Occipital lobe (tissue), 2 donors: ENCODE results near the gene CRYBA1. TPM values are rescaled to one million over a fixed set of nuclear protein-coding genes. Genes with fewer than 3 reads are reported as not detected.
"Not testable (repeated sequence)": the region's sequence is repeated elsewhere in the genome, so short reads cannot be mapped to it uniquely, and the experiment has no call there.

Experiments
- DNase-seq: peaks from one replicate; lab custom pipeline; 2025; lab: John Stamatoyannopoulos, UW
- total RNA-seq: library from RNA; depleted of rRNA; stranded (reverse); fragments of >200 nt; gene quantifications from one replicate; pipeline ENCODE4 v1.2.3, GENCODE V29; 2014

The CRYBA1 gene, protein sequence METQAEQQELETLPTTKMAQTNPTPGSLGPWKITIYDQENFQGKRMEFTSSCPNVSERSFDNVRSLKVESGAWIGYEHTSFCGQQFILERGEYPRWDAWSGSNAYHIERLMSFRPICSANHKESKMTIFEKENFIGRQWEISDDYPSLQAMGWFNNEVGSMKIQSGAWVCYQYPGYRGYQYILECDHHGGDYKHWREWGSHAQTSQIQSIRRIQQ
- total RNA-seq: not detected

- no peak for DNase-seq
Measured at GRCh38 chr17:29246628-29247027, at the start of gene CRYBA1. TSS of gene CRYBA1 (plus strand) at chr17:29246859. CDS start at chr17:29246864, 5 bp downstream.

DNA sequence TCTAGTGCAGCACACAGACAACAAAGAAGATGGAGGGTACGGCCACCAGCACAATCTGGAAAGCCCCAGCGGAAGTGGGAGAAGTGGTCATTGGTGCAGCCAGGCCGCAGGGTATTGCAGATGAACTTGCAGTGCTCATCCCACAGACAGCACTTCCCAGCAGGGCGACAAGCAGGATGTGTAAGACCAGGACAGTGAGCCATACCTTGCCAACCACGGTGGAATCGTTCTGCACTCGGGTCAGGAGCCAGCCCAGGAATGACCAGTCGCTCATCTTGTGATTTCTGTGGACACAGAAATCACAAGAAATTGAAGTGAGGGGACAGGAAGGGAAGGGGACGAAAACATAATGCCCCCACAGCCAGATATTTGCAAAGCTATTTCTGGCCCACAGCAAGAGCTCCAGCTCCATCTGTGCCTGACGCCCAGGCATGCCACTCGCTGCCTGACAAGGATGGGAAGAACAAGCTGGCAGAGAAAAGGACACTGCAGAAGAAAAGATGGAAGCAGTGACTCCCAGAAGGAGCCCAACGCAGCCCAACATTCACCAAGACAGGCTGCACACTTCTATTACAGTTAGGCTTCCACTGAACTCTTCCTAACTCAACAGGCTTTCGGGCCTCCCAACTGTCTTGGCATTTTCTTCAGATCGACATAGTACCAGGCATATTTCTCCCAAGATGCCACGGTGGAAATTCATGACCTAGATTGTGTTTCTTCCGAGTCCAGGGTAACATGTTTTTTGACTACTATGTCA, 49.0 kb upstream of the CRYBA1 start:
- DNase-seq: no peak

DNA sequence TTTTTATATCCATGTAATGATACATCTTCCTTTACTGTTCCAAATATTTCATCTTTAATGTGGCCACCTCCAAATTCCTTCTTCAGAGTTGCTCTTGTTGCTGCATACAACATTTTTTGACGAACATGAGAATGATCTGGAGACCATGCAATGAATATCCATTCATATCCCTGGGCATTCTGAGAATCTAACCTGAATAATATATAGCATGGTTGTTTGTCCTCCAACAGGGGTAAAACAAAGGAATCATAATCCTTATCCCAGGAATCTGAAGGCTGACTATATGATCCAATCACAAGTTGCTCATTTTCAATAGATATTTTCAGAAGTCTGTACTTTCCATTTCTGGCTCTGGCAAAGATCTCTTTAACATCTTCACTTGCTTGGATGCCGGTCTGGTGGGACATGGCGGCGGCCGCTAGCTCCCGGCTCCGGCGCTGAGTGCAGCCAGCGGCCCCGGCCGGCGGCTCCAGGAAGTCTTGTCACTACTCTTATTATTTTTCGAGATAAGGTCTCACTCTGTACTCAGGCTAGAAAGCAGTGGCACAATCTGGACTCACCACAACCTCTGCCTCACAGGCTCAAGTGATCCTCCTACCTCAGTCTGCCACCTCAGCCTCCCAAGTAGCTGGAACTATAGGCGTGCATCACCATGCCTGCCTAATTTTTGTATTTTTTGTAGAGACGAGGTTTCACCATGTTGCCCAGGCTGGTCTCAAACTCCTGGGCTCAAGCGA, 42.4 kb upstream of the CRYBA1 start:
- DNase-seq: not testable (repeated sequence)

DNA sequence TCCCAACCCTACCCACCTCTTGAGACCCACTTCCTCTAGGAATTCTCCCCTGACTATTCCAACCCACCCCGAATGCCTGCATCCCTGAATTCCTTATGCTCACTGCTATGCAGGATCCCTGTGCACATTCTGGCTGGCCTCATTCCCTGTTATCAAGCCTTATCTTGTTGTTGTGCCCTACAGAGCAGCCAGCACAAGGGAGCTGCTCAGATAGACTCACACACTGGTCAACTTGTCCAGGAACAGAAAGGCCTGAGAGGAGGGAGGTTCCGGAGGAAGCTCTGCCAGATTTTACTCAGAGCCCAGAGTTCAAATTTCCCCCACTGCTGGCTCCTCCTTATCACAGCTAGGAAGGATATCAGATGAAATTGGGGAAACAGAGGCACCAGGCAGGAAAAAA, 41.6 kb upstream of the CRYBA1 start:
- DNase-seq: no peak

GRCh38 chr17:29207975-29208374, 38.7 kb upstream of the CRYBA1 start:
- no peak for DNase-seq

GRCh38 chr17:29209073-29209472, 37.6 kb upstream of the CRYBA1 start:
- DNase-seq: no peak

DNA sequence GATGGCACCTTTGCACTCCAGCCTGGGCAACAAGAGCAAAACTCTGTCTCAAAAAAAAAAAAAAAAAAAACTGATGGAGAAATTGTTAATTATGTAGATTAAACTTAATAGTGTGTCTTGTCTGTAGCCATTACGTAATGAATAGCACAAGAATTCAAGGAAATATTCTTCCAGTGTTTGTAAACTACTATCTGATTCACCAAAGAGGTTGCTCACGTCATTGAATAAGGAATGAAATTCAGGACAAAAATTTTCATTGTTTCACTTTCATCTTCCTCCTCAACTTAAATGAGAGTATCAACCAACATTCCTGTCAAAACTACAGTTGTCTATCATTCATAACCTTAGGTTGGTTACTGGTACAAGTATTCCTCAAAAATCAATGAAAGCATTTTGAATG, 35.8 kb upstream of the CRYBA1 start:
- no peak for DNase-seq

- DNase-seq: no peak
Measured at GRCh38 chr17:29212094-29212631, 34.5 kb upstream of the CRYBA1 start.

DNA sequence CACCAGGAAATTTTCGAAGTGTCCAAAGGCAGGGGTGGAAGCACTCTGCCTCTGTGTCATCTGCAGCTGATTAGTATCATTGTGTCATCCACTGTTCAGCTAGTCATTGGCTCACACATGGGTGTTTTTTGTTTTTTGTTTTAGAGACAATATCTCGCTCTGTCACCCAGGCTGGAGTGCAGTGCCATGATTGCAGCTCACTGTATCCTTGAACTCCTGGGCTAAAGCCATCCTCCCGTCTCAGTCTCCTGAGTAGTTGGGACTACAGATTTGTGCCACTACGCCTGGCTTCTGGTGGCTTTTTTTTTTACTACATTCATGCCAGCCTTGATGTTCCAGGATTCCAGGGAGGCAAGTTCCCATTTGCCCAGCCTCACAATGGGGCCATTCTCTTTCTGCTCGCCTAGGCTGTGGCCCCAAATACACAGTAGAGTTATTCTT, 34.0 kb upstream of the CRYBA1 start:
- DNase-seq: peak; percentile 77

DNA sequence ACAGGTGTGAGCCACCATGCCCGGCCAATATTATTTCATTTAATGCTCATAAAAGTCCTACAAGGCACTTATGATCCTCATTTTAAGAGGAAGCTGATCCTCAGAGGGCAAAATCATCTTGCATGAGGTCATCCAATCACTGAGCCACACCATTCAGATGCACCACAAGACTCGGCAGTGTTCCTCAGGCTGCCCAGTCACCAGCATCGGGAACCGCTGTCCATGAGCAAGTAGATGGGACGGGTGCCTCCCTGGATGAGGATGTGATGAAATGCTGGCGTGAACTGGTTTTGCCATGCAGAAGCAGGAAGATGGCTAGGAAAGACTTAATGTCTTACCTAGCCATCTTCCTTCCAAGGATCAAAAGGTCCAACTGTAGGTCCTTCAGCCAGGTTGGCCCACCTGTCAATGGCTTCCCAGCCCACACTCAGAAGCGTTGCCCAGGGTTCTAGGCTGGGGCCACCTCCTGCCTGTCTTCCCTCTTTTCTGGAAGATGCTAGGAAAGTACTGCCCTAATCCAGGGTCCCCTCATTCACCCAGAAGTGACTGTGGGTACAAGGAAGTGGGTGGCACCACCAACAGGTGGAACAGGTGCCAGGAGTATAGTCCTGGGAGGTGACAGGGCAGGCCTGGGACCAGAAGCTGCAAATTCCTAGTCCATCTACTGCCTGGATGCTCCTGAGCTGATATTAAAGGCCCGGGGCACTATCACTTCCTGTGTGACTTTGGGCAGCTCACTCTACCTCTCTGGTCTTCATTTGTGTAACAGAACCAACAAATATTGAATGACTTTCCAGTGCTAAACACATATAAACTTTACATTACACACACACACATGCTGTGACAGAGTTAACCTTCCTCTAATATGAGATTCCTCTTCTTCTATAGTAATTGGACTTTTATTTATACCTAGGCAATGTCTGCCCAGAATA, 32.2 kb upstream of the CRYBA1 start:
- no peak for DNase-seq

- no peak for DNase-seq
Measured at GRCh38 chr17:29215174-29215573, 31.5 kb upstream of the CRYBA1 start.

- DNase-seq: no peak
Measured at GRCh38 chr17:29215717-29216116, 30.9 kb upstream of the CRYBA1 start.

DNA sequence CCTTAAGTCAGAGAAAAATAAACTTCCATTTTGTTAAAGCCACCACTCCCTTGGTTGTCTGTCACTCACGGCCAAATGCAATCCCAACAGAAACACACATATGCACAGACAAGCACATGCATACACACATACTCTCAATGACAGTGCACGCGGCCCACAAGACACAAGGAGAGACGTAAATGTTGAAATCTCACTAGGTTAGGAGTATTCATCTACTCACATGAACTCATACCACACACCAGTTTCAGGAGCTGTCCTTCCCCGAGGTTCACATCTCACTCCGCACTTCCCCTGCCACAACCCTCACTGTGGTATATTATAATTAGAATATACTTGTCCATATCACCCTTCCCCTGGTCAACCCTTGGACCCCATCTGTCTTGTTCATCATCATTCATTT, 30.5 kb upstream of the CRYBA1 start:
- DNase-seq: no peak

GRCh38 chr17:29216856-29217255, 29.8 kb upstream of the CRYBA1 start:
- DNase-seq: no peak

DNA sequence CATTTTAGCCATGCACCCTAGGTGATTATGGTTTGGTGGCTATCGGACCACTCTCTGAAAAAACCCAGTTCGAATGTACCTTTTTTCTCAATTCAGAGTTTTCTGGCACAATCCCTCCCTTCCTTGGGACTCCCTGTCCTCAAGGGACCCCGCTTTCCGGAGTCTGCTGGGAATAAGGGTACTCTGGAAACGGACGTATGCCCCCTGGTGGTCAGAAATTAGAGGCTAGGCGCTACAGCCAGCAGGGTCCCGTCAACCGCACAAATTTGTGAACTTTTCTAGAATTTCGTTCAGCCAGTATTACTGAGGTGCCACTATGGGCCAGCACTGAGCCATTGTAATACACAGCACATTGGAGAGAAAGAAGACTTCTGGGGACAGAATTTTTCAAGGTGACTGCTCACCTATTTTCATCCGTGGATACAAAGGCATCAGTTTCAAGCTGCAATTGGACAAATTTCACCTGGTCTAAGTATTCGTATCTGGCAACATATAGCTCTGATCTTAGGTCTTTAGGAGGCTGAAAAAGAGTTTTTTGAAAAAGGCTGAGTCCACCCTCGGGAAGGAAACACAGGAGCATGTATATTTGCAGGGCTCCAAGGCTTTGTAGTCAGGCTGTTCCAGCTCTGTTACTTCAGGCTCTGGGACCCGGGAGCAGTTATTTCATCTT, 27.1 kb upstream of the CRYBA1 start:
- peak; percentile 72 for DNase-seq

GRCh38 chr17:29221338-29221737, 25.3 kb upstream of the CRYBA1 start:
- not testable (repeated sequence) for DNase-seq

GRCh38 chr17:29225396-29225795, 21.3 kb upstream of the CRYBA1 start:
- no peak for DNase-seq

- DNase-seq: no peak
Measured at GRCh38 chr17:29233301-29233700, 13.4 kb upstream of the CRYBA1 start.

DNA sequence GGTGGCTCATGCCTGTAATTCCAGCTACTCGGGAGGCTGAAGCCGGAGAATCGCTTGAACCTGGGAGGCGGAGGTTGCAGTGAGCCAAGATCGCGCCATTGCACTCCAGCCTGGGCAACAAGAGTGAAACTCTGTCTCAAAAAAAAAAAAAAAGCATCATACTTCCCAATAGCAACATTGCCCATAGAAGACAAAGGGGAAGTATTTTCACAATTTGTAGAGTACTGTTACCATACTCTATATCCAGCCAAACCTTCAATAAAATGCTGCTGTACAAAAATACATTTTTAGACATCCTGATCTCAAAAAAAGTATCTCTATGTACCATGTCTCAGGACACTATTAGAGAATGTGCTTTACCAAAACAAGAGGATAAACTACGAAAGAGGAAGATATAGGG, 11.7 kb upstream of the CRYBA1 start:
- not testable (repeated sequence) for DNase-seq

DNA sequence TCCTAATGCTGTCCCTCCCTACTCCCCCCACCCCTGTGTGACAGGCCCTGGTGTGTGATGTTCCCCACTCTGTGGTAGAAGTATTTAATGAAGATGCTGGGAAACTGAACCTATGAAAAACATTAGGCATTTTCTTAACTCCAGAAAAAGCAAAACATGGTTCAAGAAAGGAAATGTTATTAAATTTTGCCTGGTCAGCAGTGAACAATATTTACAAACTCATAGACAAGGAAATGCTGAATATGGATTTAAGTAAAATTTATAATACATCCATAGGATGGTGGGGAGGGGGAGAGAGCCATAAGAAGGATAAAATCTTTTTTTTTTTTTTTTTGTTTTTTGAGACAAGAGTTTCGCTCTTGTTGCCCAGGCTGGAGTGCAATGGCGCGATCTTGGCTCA, 10.8 kb upstream of the CRYBA1 start:
- no peak for DNase-seq
